ENCODE results near the gene P4HB. TPM values are rescaled to one million over a fixed set of nuclear protein-coding genes. Genes with fewer than 3 reads are reported as not detected.

The P4HB gene
- polyA plus RNA-seq, 2 donors, result 582 to 595 TPM

DNA sequence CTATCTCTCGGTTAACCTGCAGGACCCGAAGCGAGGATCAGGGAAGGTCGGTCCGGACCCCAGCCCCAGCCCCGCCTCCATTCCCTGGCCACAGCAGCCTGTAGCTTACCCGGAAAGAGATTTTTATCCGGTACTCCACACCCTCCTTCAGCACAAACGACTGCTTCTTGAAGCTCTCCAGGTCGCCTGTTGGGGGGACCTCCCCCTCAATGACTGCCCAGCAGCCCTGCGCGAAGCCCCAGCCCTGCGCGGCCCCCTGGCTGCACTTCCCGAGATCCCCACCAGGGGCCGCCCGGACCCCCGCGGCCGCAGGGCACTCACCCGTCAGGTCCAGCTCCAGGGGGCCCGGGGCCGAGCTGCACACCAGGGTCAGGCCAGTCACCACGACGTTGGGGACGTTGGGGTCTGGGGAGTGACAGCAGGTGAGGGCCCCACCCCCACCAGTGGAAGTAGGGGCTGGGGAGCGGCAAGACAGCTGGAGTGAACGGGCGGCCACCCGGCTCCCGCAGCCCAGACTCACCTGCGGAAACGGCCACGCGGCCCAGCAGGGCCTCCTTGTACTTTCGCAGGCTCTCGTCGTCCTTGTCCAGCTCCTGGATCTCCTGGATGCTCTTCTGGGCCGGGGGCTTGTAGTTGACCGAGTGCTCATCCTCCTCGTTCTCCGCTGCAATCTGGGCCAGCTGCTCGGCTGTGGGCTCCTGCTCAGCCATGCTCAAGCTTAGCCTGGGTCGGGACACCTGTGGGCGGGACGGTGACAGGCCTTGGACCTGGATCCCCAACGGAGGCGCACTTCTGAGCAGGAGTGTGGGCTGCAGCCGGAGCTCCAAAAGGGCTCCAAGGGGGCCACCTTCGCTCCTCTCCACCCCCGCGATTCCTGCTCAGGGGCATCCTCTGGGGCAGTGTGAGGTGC lies 9.1 kb upstream of the P4HB start:
- 30 to 31% methylated on average over 51 to 52 of the region's 52 CpGs for WGBS, 2 donors
- H3K27ac ChIP-seq (ENCODE audit: low read depth in 2 of 2, low read length in 1 of 2), result peak overlapping the region; percentile 98
- H3K9me3 ChIP-seq (ENCODE audit: control insufficient read depth in 2 of 2, insufficient read depth in 1 of 2, low read depth in 1 of 2, low read length in 1 of 2), result no peaks in the 10 kb centered on the region
- peaks cover 8 to 25% of the 10 kb centered on the region in 2 donors for H3K36me3 ChIP-seq (ENCODE audit: control insufficient read depth in 2 of 2, insufficient read depth in 2 of 2, low read length in 1 of 2)
- H3K4me3 ChIP-seq (ENCODE audit: low read depth in 1 of 2, low read length in 2 of 2), result peak overlapping the region; percentile 68 to 95
- no peaks in the 10 kb centered on the region for H3K27me3 ChIP-seq (ENCODE audit: control insufficient read depth in 1 of 2, insufficient read depth in 2 of 2, low read length in 2 of 2)
- H3K4me1 ChIP-seq (ENCODE audit: control insufficient read depth in 2 of 2, insufficient read depth in 2 of 2, low read length in 1 of 2), result peaks cover 3 to 26% of the 10 kb centered on the region in 2 donors

DNA sequence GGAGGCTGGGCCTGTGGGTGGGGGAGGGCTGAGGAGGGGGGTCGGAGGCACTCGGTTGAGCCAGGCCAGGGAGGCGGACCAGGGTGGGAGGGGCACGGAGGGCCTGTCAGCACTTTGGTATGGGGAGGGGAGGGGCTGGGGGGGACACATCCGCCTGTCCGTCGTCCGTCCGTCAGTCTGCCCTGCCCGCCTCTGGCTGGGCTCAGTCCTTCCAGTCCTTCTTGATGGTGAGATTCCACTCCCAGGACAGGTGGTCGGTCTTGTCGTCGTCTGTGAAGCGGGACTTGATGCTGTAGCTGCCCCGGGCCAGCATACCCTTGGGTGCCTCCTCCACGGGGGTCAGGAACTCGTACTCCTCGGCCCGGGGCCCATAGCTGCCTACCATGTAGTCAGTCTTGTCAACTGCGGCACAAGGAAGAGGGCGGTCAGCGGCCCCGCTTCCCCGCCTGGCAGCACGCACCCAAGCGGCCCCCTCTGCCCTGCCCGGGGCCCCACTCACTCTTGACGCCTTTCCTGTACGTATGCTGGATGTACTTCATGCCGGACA lies 8.4 kb upstream of the P4HB start:
- Histone ChIP-seq H3K4me3 (ENCODE audit: low read depth in 1 of 2, low read length in 2 of 2) (peak overlapping the region in 1 of 2 donors; percentile 3), H3K4me1 (ENCODE audit: control insufficient read depth in 2 of 2, insufficient read depth in 2 of 2, low read length in 1 of 2) (peaks cover 3 to 26% of the 10 kb centered on the region in 2 donors), H3K9me3 (ENCODE audit: control insufficient read depth in 2 of 2, insufficient read depth in 1 of 2, low read depth in 1 of 2, low read length in 1 of 2) (no peaks in the 10 kb centered on the region), H3K27me3 (ENCODE audit: control insufficient read depth in 1 of 2, insufficient read depth in 2 of 2, low read length in 2 of 2) (no peaks in the 10 kb centered on the region), H3K36me3 (ENCODE audit: control insufficient read depth in 2 of 2, insufficient read depth in 2 of 2, low read length in 1 of 2) (peaks cover 8 to 25% of the 10 kb centered on the region in 2 donors), H3K27ac (ENCODE audit: low read depth in 2 of 2, low read length in 1 of 2) (peak overlapping the region; percentile 68 to 98)
- WGBS, 2 donors, result 59 to 65% methylated on average over 25 to 30 of the region's 30 CpGs

DNA sequence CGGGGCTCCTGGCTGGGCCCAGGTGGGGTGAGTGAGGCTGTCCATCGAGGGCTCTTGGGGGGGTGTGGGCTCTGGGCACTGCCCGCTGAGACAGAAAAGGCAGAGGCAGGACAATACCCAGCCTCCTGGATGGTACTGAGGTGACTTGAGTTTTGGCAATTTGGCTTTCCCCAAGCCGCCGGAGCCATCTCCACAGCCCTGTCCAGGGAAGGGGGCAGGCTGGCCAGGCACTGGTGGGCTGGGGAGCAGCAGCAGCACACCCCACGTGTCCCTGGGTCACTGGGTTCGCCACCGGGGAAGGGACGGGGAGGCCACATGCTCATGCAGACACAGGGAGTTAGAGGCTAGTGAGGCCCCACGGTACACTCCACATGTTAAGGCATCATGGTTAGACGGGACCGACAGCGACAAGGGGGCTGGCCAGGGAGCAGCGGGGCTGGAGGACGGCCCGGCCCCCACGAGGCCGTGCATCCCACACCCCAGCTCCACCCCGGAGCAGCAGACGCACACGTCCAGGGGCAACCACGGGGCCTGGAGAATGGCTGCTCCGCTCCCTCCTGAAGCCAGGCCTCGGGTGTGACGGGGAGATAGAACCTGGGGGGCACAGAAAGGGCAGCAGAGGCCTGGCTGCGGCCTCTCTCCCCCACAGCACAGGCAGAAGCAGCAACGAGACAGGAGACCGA lies 7.8 kb upstream of the P4HB start:
- 59 to 60% methylated on average over 26 to 28 of the region's 28 CpGs for WGBS, 2 donors
- Histone ChIP-seq H3K27me3 (ENCODE audit: control insufficient read depth in 1 of 2, insufficient read depth in 2 of 2, low read length in 2 of 2) (no peaks in the 10 kb centered on the region), H3K36me3 (ENCODE audit: control insufficient read depth in 2 of 2, insufficient read depth in 2 of 2, low read length in 1 of 2) (peaks cover 8 to 28% of the 10 kb centered on the region in 2 donors), H3K4me3 (ENCODE audit: low read depth in 1 of 2, low read length in 2 of 2) (no peak overlapping the region), H3K27ac (ENCODE audit: low read depth in 2 of 2, low read length in 1 of 2) (peak overlapping the region; percentile 23 to 68), H3K9me3 (ENCODE audit: control insufficient read depth in 2 of 2, insufficient read depth in 1 of 2, low read depth in 1 of 2, low read length in 1 of 2) (no peaks in the 10 kb centered on the region), H3K4me1 (ENCODE audit: control insufficient read depth in 2 of 2, insufficient read depth in 2 of 2, low read length in 1 of 2) (peaks cover 3 to 26% of the 10 kb centered on the region in 2 donors)

DNA sequence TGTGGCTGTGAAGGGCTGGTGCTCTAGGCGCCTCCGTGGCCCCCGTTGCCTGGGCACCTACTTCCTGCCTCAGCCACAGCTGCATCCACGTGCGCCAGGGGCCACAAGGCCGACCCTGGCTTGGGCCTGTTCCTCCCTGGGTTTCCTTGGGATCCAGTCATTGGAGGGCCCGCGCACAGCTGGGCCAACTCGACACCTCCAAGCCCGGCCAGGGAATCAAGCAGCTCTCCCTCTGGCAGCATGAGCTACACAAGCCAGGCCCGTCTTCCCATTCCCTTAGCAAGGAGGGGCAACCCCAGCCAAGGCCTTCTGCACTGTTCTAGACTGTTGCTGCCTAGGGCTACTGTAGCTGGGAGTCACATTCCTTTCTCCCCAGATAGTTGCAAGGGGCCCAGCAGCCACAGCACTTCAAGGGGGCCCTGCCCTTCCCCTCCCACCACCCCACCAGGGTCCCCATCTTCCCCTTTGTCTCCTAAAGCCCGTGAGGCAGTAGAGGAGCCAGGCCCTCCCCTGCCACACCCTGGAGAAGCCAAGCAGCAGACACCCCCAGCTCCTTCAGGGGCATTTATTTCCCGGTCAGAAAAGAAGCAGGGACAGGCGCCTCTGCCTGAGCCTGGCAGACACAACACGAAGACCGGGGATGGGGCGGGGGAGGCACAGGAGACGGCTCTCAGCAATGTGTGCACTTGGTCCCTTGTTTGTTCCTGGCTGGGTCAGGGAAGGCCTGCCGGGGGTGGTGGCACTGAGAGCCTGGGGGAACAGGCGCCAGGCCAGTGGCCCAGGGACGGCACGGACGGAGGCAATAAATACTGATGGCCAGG lies 7.0 kb upstream of the P4HB start:
- Histone ChIP-seq H3K4me1 (ENCODE audit: control insufficient read depth in 2 of 2, insufficient read depth in 2 of 2, low read length in 1 of 2) (peaks cover 3 to 24% of the 10 kb centered on the region in 2 donors), H3K27ac (ENCODE audit: low read depth in 2 of 2, low read length in 1 of 2) (peak overlapping the region; percentile 23 to 68), H3K27me3 (ENCODE audit: control insufficient read depth in 1 of 2, insufficient read depth in 2 of 2, low read length in 2 of 2) (no peaks in the 10 kb centered on the region), H3K36me3 (ENCODE audit: control insufficient read depth in 2 of 2, insufficient read depth in 2 of 2, low read length in 1 of 2) (peaks cover 8 to 29% of the 10 kb centered on the region in 2 donors), H3K4me3 (ENCODE audit: low read depth in 1 of 2, low read length in 2 of 2) (no peak overlapping the region), H3K9me3 (ENCODE audit: control insufficient read depth in 2 of 2, insufficient read depth in 1 of 2, low read depth in 1 of 2, low read length in 1 of 2) (no peaks in the 10 kb centered on the region)
- 38 to 42% methylated on average over 23 of the region's 23 CpGs for WGBS, 2 donors

DNA sequence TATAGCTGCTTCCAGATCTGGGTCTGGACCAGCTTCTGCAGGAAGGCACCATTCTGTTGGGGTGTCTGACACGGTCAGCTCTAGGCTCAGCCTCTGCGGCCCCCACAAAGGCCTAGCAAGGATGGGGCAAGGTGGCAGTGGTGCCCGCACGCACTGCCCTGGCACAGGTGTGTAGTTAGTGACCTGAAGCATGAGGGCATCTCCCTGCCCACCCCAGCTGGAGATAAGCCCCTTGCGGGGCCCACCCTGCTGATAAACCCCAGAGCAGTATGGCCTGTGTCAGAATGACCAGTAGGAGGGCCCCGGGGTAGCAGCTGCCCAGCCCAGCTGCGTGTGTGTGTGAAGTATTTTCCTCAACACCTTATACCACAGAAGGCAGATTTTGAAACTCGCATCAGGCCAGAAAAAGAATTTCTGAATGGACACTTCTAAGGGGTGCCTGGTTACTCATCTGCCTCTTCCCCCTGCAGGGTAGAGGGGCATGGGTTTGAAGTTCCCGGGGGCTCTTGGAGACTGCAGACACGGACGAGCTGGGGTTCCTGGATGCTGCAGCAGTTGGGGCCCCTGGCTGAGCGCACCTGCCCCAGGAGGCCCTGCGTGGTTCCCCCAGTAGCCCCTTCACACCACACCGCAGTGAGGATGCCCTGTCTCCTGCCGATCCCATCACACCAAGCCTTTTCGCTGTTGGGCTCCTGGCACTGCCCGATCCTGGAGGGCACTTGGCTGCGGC lies 6.3 kb upstream of the P4HB start:
- peaks cover 3 to 24% of the 10 kb centered on the region in 2 donors for H3K4me1 ChIP-seq (ENCODE audit: control insufficient read depth in 2 of 2, insufficient read depth in 2 of 2, low read length in 1 of 2)
- WGBS, 2 donors, result 72 to 79% methylated on average over 18 of the region's 18 CpGs
- H3K36me3 ChIP-seq (ENCODE audit: control insufficient read depth in 2 of 2, insufficient read depth in 2 of 2, low read length in 1 of 2), result peaks cover 8 to 29% of the 10 kb centered on the region in 2 donors
- no peaks in the 10 kb centered on the region for H3K9me3 ChIP-seq (ENCODE audit: control insufficient read depth in 2 of 2, insufficient read depth in 1 of 2, low read depth in 1 of 2, low read length in 1 of 2)
- peak overlapping the region; percentile 13 to 68 for H3K27ac ChIP-seq (ENCODE audit: low read depth in 2 of 2, low read length in 1 of 2)
- no peak overlapping the region for H3K4me3 ChIP-seq (ENCODE audit: low read depth in 1 of 2, low read length in 2 of 2)
- H3K27me3 ChIP-seq (ENCODE audit: control insufficient read depth in 1 of 2, insufficient read depth in 2 of 2, low read length in 2 of 2), result no peaks in the 10 kb centered on the region

DNA sequence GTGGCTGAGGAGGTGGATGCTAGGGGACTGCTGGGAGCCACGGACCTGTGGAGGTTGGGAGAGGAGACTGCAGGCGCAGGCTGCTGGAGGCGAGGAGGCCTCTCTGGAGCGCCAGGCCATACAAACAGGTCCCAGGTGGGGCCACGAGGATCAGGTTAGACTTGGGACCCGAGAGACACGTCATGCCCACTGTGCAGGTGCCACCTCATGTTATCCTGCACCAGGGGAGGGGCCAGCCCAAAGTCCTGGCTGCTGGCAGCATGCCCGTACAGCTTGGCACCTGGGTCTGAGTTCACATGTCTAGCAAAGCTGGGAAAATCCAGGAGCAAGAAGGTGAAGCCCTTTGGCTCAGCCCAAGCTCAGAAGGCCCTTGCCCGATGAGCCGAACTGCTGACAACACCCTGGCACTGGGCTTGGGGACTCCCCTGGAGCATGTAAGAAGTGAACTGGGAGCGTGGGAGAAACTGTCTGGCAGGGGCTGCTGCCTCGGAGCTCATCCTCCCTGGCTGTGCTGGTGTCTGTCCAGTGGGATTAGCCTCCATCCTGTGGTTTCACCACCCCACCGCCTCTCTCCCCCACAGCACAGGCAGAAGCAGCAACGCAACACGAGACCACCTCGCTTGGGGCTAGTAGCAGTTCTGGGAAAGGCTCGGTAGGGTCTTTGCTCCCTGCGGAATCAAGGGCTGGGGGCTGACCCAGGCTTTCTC lies 5.6 kb upstream of the P4HB start:
- Histone ChIP-seq H3K36me3 (ENCODE audit: control insufficient read depth in 2 of 2, insufficient read depth in 2 of 2, low read length in 1 of 2) (peaks cover 8 to 29% of the 10 kb centered on the region in 2 donors), H3K4me3 (ENCODE audit: low read depth in 1 of 2, low read length in 2 of 2) (no peak overlapping the region), H3K27ac (ENCODE audit: low read depth in 2 of 2, low read length in 1 of 2) (peak overlapping the region in 1 of 2 donors; percentile 53), H3K9me3 (ENCODE audit: control insufficient read depth in 2 of 2, insufficient read depth in 1 of 2, low read depth in 1 of 2, low read length in 1 of 2) (no peaks in the 10 kb centered on the region), H3K4me1 (ENCODE audit: control insufficient read depth in 2 of 2, insufficient read depth in 2 of 2, low read length in 1 of 2) (peaks cover 3 to 24% of the 10 kb centered on the region in 2 donors), H3K27me3 (ENCODE audit: control insufficient read depth in 1 of 2, insufficient read depth in 2 of 2, low read length in 2 of 2) (no peaks in the 10 kb centered on the region)
- WGBS, 2 donors, result 43 to 61% methylated on average over 18 of the region's 18 CpGs

DNA sequence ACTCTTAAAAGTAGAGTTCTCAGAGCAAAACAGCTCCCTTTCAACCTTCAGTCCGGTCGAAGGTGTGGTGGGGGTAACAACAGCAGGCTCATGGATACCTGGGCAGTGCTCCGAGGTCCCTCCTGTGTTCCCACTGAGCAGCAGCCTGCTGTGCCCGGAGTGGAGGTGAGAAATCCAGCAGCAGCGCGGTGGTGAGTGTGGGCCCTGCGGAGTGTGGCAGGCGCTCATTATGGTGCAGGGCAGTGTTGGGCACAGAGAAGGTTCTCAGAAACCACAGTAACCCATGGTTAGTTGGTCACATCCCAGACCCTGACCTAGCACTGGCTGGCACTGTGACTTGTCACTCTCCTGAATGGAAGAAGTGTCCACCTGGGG lies 5.0 kb upstream of the P4HB start:
- Histone ChIP-seq H3K9me3 (ENCODE audit: control insufficient read depth in 2 of 2, insufficient read depth in 1 of 2, low read depth in 1 of 2, low read length in 1 of 2) (no peaks in the 10 kb centered on the region), H3K27ac (ENCODE audit: low read depth in 2 of 2, low read length in 1 of 2) (peak overlapping the region in 1 of 2 donors; percentile 53), H3K4me3 (ENCODE audit: low read depth in 1 of 2, low read length in 2 of 2) (no peak overlapping the region), H3K27me3 (ENCODE audit: control insufficient read depth in 1 of 2, insufficient read depth in 2 of 2, low read length in 2 of 2) (no peaks in the 10 kb centered on the region), H3K36me3 (ENCODE audit: control insufficient read depth in 2 of 2, insufficient read depth in 2 of 2, low read length in 1 of 2) (peaks cover 8 to 29% of the 10 kb centered on the region in 2 donors), H3K4me1 (ENCODE audit: control insufficient read depth in 2 of 2, insufficient read depth in 2 of 2, low read length in 1 of 2) (peaks cover 3 to 24% of the 10 kb centered on the region in 2 donors)
- WGBS, 2 donors, result 77 to 93% methylated on average over 8 of the region's 8 CpGs
